HepG2 (cell line): ENCODE results near the gene PANK3. TPM values are rescaled to one million over a fixed set of nuclear protein-coding genes. Genes with fewer than 3 reads are reported as not detected.
A peak's percentile ranks its signal among the peaks of the same experiment; 100 is the strongest.

Experiments used
- CHCHD3 ChIP-seq: sonication (generic); formaldehyde crosslinking; IDR thresholded peaks from 2 replicates; pipeline ENCODE4 v1.8.0; 2022; ENCODE audit warnings: mild to moderate bottlenecking, missing genetic modification reagents, moderate library complexity
- FOXK1 ChIP-seq: sonication (generic); formaldehyde crosslinking; IDR thresholded peaks from 2 replicates; pipeline ENCODE4 v1.4.0; 2020; ENCODE audit warnings: low read depth, missing genetic modification reagents, borderline replicate concordance
- GPN1 ChIP-seq: sonication (generic); formaldehyde crosslinking; IDR thresholded peaks from 2 replicates; pipeline ENCODE4 v1.5.1; 2020; ENCODE audit warnings: missing genetic modification reagents, borderline replicate concordance
- HCFC1 ChIP-seq: fragments of 150-350 bp; IDR thresholded peaks from 2 replicates; pipeline ENCODE4 v1.6.1; 2014; ENCODE audit warnings: low read depth, low read length
- IKZF4 ChIP-seq: sonication (generic); formaldehyde crosslinking; IDR thresholded peaks from 2 replicates; pipeline ENCODE4 v1.5.1; 2020; ENCODE audit warnings: borderline replicate concordance, mild to moderate bottlenecking, low read depth, missing genetic modification reagents; ENCODE audit errors: not compliant biosample characterization
- ISX ChIP-seq: sonication (generic); formaldehyde crosslinking; conservative IDR thresholded peaks from 2 replicates; pipeline ENCODE4 v1.5.0; 2020; ENCODE audit warnings: missing genetic modification reagents
- MED8 ChIP-seq: sonication (generic); formaldehyde crosslinking; IDR thresholded peaks from 2 replicates; pipeline ENCODE4 v1.8.1; 2023; ENCODE audit warnings: mild to moderate bottlenecking, missing genetic modification reagents; ENCODE audit not compliant: insufficient replicate concordance
- SMYD3 ChIP-seq: sonication (generic); formaldehyde crosslinking; IDR thresholded peaks from 2 replicates; pipeline ENCODE4 v1.8.1; 2023; ENCODE audit warnings: mild to moderate bottlenecking, missing genetic modification reagents
- SOX13 ChIP-seq, 3 experiments: fragments of 450-650 bp in 1 of 3; sonication (generic) in 1 of 3; formaldehyde crosslinking in 1 of 3; IDR thresholded peaks in 2 of 3; conservative IDR thresholded peaks in 1 of 3; 2 replicates each; pipeline versions ENCODE4 v1.5.0 to v1.6.1; 2016 to 2020; ENCODE audit warnings: antibody characterized with exemption in 1 of 3, mild to moderate bottlenecking in 1 of 3, missing compliant biosample characterization in 1 of 3, missing genetic modification reagents in 1 of 3, moderate library complexity in 1 of 3
- TARDBP ChIP-seq: sonication (generic); formaldehyde crosslinking; IDR thresholded peaks from 2 replicates; pipeline ENCODE4 v1.8.0; 2022; ENCODE audit warnings: mild to moderate bottlenecking, missing genetic modification reagents
- TBP ChIP-seq: sonication (generic); formaldehyde crosslinking; IDR thresholded peaks from 2 replicates; pipeline ENCODE4 v1.5.0; 2020; ENCODE audit warnings: missing genetic modification reagents
- THYN1 ChIP-seq: sonication (generic); formaldehyde crosslinking; IDR thresholded peaks from 2 replicates; pipeline ENCODE4 v1.8.1; 2023; ENCODE audit warnings: low read depth, mild to moderate bottlenecking, moderate library complexity, missing genetic modification reagents, borderline replicate concordance
- ZNF124 ChIP-seq: sonication (generic); formaldehyde crosslinking; IDR thresholded peaks from 2 replicates; pipeline ENCODE4 v1.4.0; 2020; ENCODE audit warnings: missing genetic modification reagents
- ZNF335 ChIP-seq: sonication (generic); formaldehyde crosslinking; IDR thresholded peaks from 2 replicates; pipeline ENCODE4 v1.4.0; 2020; ENCODE audit warnings: missing genetic modification reagents
- ZNF33B ChIP-seq: sonication (generic); formaldehyde crosslinking; IDR thresholded peaks from 2 replicates; pipeline ENCODE4 v1.5.1; 2020; ENCODE audit warnings: mild to moderate bottlenecking, missing genetic modification reagents
- ZNF607 ChIP-seq: sonication (generic); formaldehyde crosslinking; IDR thresholded peaks from 2 replicates; pipeline ENCODE4 v1.5.1; 2020; ENCODE audit warnings: missing genetic modification reagents, mild to moderate bottlenecking, borderline replicate concordance
- ZNF75D ChIP-seq: sonication (generic); formaldehyde crosslinking; IDR thresholded peaks from 2 replicates; pipeline ENCODE4 v1.8.1; 2023; ENCODE audit warnings: missing genetic modification reagents, mild to moderate bottlenecking, borderline replicate concordance
- ZNF788 ChIP-seq: sonication (generic); formaldehyde crosslinking; IDR thresholded peaks from 2 replicates; pipeline ENCODE4 v1.5.0; 2020; ENCODE audit warnings: mild to moderate bottlenecking, missing genetic modification reagents, borderline replicate concordance
- ZSCAN29 ChIP-seq: sonication (generic); formaldehyde crosslinking; conservative IDR thresholded peaks from 2 replicates; pipeline ENCODE4 v1.4.0; 2020; ENCODE audit warnings: mild to moderate bottlenecking, missing genetic modification reagents
- polyA plus RNA-seq, 8 experiments: library from polyadenylated mRNA; depleted of rRNA in 3 of 8; stranded (reverse) in 7 of 8; unstranded in 1 of 8; fragments of >200 nt; fragmentation: Illumina TruSeq in 4 of 8; extraction: Trizol in 4 of 8; gene quantifications; 2 replicates each; pipeline versions ENCODE4 v1.2.1 to v1.2.3, GENCODE V29; 2011 to 2016; ENCODE audit warnings: low read depth in 4 of 8, missing spikeins in 1 of 8, mixed read lengths in 1 of 8; ENCODE audit not compliant: insufficient read depth in 1 of 8
- total RNA-seq, 5 experiments: library from RNA; depleted of rRNA; stranded (reverse); fragments of >200 nt; fragmentation: Illumina TruSeq; extraction: Trizol; gene quantifications; 2 replicates each; pipeline ENCODE4 v1.2.3, GENCODE V29; 2016; ENCODE audit warnings: low read depth in 1 of 5
- TF ChIP-seq, protein P1 (sequence below): sonication (generic); formaldehyde crosslinking; conservative IDR thresholded peaks from 2 replicates; pipeline ENCODE4 v1.4.0; 2020; ENCODE audit warnings: missing genetic modification reagents
- TF ChIP-seq, protein P2 (sequence below): sonication (generic); formaldehyde crosslinking; IDR thresholded peaks from 2 replicates; pipeline ENCODE4 v1.5.1; 2020; ENCODE audit warnings: mild to moderate bottlenecking, missing genetic modification reagents, moderate library complexity
- TF ChIP-seq, protein P3 (sequence below): IDR thresholded peaks from 2 replicates; pipeline ENCODE4 v1.6.1; 2016; ENCODE audit warnings: low read depth

PANK3 gene
- total and polyA plus RNA-seq, 2 of the 13 experiments (the other 11 are each of a cell fraction or from before 2014, with no cell fraction given): 26.9 to 69.5 TPM

DNA sequence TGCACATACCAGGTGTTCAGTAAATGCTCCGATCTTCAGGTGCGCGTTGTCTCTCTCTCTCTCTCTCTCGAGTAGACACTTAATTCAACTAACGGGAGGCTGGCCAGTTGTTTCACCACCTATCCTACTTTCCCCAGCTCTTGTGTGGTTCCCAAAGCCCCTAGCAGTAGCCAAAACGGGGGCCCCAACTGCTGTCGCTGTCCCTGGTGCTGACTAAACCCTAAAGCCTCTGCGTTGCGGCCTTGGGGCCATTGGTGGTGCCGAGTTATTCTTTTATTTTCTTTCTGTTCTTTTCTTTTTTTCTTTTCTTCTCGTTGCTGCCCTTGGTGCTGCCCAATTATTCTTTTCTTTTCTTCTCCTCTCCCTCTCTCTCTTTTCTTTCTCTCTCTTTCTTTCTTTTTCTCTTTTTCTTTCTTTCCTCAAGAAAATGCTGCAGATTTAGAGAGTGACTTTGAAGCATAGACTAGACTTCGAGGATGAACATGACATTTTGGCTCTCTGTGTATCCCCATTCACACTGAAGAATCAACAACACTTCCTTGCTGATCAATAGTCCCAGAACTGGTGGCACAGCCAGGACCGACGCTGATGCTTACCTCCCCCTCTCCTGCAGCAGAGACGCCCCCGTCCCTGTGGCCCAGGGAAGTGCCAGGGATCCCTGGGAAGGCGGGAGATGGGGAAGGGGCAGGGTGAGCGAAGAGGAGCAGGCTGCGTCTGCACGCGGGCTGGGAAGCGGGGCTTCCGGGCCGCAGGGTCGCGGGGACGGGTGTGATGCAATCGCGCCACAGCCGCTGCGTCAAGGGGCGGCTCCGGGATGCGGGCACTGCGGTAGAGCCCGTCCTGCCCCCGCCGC, 50.4 kb downstream of the PANK3 start, which contains the start of gene FBLL1 (continued):
- 0 out of 2 replicates have a peak, but pooled peaks have one; percentile 28 for TF ChIP-seq ISX
- TF ChIP-seq HCFC1: no peak
- no peak for TF ChIP-seq ZNF788
- no peak for TF ChIP-seq IKZF4 (CRISPR knock-in tag)
- TF ChIP-seq, protein P1, sequence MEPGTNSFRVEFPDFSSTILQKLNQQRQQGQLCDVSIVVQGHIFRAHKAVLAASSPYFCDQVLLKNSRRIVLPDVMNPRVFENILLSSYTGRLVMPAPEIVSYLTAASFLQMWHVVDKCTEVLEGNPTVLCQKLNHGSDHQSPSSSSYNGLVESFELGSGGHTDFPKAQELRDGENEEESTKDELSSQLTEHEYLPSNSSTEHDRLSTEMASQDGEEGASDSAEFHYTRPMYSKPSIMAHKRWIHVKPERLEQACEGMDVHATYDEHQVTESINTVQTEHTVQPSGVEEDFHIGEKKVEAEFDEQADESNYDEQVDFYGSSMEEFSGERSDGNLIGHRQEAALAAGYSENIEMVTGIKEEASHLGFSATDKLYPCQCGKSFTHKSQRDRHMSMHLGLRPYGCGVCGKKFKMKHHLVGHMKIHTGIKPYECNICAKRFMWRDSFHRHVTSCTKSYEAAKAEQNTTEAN (CRISPR knock-in tag): 0 out of 2 replicates have a peak, but pooled peaks have one; percentile 22
- TF ChIP-seq TARDBP (CRISPR knock-in tag): no peak
- TF ChIP-seq, protein P2, sequence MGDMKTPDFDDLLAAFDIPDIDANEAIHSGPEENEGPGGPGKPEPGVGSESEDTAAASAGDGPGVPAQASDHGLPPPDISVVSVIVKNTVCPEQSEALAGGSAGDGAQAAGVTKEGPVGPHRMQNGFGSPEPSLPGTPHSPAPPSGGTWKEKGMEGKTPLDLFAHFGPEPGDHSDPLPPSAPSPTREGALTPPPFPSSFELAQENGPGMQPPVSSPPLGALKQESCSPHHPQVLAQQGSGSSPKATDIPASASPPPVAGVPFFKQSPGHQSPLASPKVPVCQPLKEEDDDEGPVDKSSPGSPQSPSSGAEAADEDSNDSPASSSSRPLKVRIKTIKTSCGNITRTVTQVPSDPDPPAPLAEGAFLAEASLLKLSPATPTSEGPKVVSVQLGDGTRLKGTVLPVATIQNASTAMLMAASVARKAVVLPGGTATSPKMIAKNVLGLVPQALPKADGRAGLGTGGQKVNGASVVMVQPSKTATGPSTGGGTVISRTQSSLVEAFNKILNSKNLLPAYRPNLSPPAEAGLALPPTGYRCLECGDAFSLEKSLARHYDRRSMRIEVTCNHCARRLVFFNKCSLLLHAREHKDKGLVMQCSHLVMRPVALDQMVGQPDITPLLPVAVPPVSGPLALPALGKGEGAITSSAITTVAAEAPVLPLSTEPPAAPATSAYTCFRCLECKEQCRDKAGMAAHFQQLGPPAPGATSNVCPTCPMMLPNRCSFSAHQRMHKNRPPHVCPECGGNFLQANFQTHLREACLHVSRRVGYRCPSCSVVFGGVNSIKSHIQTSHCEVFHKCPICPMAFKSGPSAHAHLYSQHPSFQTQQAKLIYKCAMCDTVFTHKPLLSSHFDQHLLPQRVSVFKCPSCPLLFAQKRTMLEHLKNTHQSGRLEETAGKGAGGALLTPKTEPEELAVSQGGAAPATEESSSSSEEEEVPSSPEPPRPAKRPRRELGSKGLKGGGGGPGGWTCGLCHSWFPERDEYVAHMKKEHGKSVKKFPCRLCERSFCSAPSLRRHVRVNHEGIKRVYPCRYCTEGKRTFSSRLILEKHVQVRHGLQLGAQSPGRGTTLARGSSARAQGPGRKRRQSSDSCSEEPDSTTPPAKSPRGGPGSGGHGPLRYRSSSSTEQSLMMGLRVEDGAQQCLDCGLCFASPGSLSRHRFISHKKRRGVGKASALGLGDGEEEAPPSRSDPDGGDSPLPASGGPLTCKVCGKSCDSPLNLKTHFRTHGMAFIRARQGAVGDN (CRISPR knock-in tag): peak; percentile 30; the same call in 1 of the 2 replicates
- no peak for TF ChIP-seq TBP
- no peak for TF ChIP-seq ZNF75D (CRISPR knock-in tag)
- TF ChIP-seq, protein P3, sequence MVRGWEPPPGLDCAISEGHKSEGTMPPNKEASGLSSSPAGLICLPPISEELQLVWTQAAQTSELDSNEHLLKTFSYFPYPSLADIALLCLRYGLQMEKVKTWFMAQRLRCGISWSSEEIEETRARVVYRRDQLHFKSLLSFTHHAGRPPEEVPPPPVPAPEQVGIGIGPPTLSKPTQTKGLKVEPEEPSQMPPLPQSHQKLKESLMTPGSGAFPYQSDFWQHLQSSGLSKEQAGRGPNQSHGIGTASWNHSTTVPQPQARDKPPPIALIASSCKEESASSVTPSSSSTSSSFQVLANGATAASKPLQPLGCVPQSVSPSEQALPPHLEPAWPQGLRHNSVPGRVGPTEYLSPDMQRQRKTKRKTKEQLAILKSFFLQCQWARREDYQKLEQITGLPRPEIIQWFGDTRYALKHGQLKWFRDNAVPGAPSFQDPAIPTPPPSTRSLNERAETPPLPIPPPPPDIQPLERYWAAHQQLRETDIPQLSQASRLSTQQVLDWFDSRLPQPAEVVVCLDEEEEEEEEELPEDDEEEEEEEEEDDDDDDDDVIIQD (CRISPR knock-in tag): no peak
- TF ChIP-seq SMYD3 (CRISPR knock-in tag): peak; percentile 69; the same call in 1 of the 2 replicates
- 0 out of 2 replicates have a peak, but pooled peaks have one; percentile 34 for TF ChIP-seq ZNF607 (CRISPR knock-in tag)
- TF ChIP-seq THYN1: no peak
- no peak for TF ChIP-seq MED8 (CRISPR knock-in tag)
- TF ChIP-seq ZSCAN29 (CRISPR knock-in tag): no peak
- no peak for TF ChIP-seq SOX13 (IDR thresholded peaks at IDR 0.05)
- no peak for TF ChIP-seq SOX13 (CRISPR knock-in tag; conservative IDR thresholded peaks at IDR 0.05 in 1 of 2, IDR thresholded peaks at IDR 0.05 in 1 of 2)
- peak; percentile 21; the same call in 1 of the 2 replicates for TF ChIP-seq FOXK1 (CRISPR knock-in tag)
- no peak for TF ChIP-seq ZNF33B (CRISPR knock-in tag)
- no peak for TF ChIP-seq GPN1 (CRISPR knock-in tag)
- 0 out of 2 replicates have a peak, but pooled peaks have one; percentile 35 for TF ChIP-seq ZNF335
- TF ChIP-seq CHCHD3 (CRISPR knock-in tag): no peak
- no peak for TF ChIP-seq ZNF124 (CRISPR knock-in tag)
